ENCODE results near the gene LAMTOR1. TPM values are rescaled to one million over a fixed set of nuclear protein-coding genes. Genes with fewer than 3 reads are reported as not detected.

Gene LAMTOR1
- polyA plus RNA-seq, 2 of the 4 experiments (the other 2 are of a cell fraction) = 66.1 to 119 TPM

GRCh38 chr11:72124046-72124445 is 20.9 kb upstream of the LAMTOR1 start (continued):
- TF ChIP-seq KDM5A (IDR thresholded peaks at IDR 0.05) (no peak), MAX (IDR thresholded peaks at IDR 0.05) (no peak), RFX5 (IDR thresholded peaks at IDR 0.05) (no peak), PBX3 (IDR thresholded peaks at IDR 0.05) (no peak), KDM1A (IDR thresholded peaks at IDR 0.05; ENCODE audit: low read depth) (no peak), HOXB5 (CRISPR knock-in tag; IDR thresholded peaks at IDR 0.05) (no peak), HES2 (IDR thresholded peaks at IDR 0.05) (no peak)

- Histone ChIP-seq H3K4me1 (no peaks in the 10 kb centered on the region), H3K4me2 (no peak overlapping the region), H3K9me3 (no peaks in the 10 kb centered on the region), H3K27ac (no peak overlapping the region), H3K4me3 (no peak overlapping the region)
- WGBS (ENCODE audit: missing lambda C conversion rate) = 45% methylated on average over 3 of the region's 3 CpGs
- POLR2A ChIA-PET = interaction anchor here (1.7 kb wide), 1 partner anchor 11 kb away, joined by 4 read pairs; the partner anchor contains the start of gene ANAPC15
- ATAC-seq = no peak
- no peak for TF ChIP-seq GATA3 (IDR thresholded peaks at IDR 0.05; ENCODE audit: borderline replicate concordance)
- no peak for TF ChIP-seq CEBPB (IDR thresholded peaks at IDR 0.05)
- TF ChIP-seq HOXA7 (CRISPR knock-in tag; IDR thresholded peaks at IDR 0.05) = no peak
- TF ChIP-seq BCL3 (IDR thresholded peaks at IDR 0.05) = no peak
- no peak for FAIRE-seq
- no peak for DNase-seq (ENCODE audit: low read depth in 1 of 2, low spot score in 1 of 2)
- CTCF ChIA-PET = interaction anchor here (1.0 to 2.0 kb wide), 2 partner anchors 11 to 60 kb away, joined by 3 to 7 read pairs; no protein-coding TSS in a partner anchor
Measured at GRCh38 chr11:72123117-72123653, 20.1 kb upstream of the LAMTOR1 start.

GRCh38 chr11:72122607-72123006 is 19.5 kb upstream of the LAMTOR1 start:
- Histone ChIP-seq H3K4me2 (no peak overlapping the region), H3K27ac (no peak overlapping the region), H3K4me1 (no peaks in the 10 kb centered on the region), H3K9me3 (no peaks in the 10 kb centered on the region), H3K4me3 (no peak overlapping the region)
- no peak for ATAC-seq
- POLR2A ChIA-PET = interaction anchor here (1.7 kb wide), 1 partner anchor 10 kb away, joined by 4 read pairs; the partner anchor contains the start of gene ANAPC15
- no peak for DNase-seq (ENCODE audit: low read depth in 1 of 2, low spot score in 1 of 2)
- TF ChIP-seq ZC3H11A (IDR thresholded peaks at IDR 0.05) (no peak), REST (IDR thresholded peaks at IDR 0.05) (no peak), FOSB (CRISPR knock-in tag; IDR thresholded peaks at IDR 0.05) (no peak), FOXS1 (CRISPR knock-in tag; IDR thresholded peaks at IDR 0.05) (no peak)
- 41% methylated on average over 1 of the region's 1 CpG for WGBS (ENCODE audit: missing lambda C conversion rate)
- CTCF ChIA-PET = interaction anchor here (1.0 to 4.8 kb wide), 4 partner anchors 12 to 61 kb away, joined by 3 to 27 read pairs (median 5); no protein-coding TSS in a partner anchor
- no peak for FAIRE-seq
